Measurements from ENCODE around the gene NUP153.
A peak's percentile ranks its signal among the peaks of the same experiment; 100 is the strongest.
"Not testable (repeated sequence)": the region's sequence is repeated elsewhere in the genome, so short reads cannot be mapped to it uniquely, and the experiment has no call there.

The NUP153 gene

GRCh38 chr6:17714177-17714576 lies 7.5 kb upstream of the NUP153 start:
- DNase-seq (ENCODE audit: low read depth in 3 of 3), result no peak

- no peak for DNase-seq (ENCODE audit: low read depth in 3 of 3)
Measured at GRCh38 chr6:17712576-17712975, 5.9 kb upstream of the NUP153 start.

- no peak for DNase-seq (ENCODE audit: low read depth in 3 of 3)
Measured at GRCh38 chr6:17710331-17710730, 3.6 kb upstream of the NUP153 start.

GRCh38 chr6:17709476-17709875 lies 2.8 kb upstream of the NUP153 start:
- no peak for DNase-seq (ENCODE audit: low read depth in 3 of 3)

- DNase-seq (ENCODE audit: low read depth in 3 of 3), result not testable (repeated sequence)
Measured at GRCh38 chr6:17708035-17708434, 1.3 kb upstream of the NUP153 start.

GRCh38 chr6:17707371-17707651 lies 586 bp upstream of the NUP153 start:
- no peak for DNase-seq (ENCODE audit: low read depth in 3 of 3)

- DNase-seq (ENCODE audit: low read depth in 3 of 3), result peak; percentile 71 to 87 (median 78)
Measured at GRCh38 chr6:17705778-17706579, 746 bp downstream of the NUP153 start.

- no peak for DNase-seq (ENCODE audit: low read depth in 3 of 3)
Measured at GRCh38 chr6:17705428-17705777, 1.3 kb downstream of the NUP153 start.

- DNase-seq (ENCODE audit: low read depth in 3 of 3), result no peak
Measured at GRCh38 chr6:17703256-17703694, 3.5 kb downstream of the NUP153 start.

- DNase-seq (ENCODE audit: low read depth in 3 of 3), result no peak
Measured at GRCh38 chr6:17700421-17701416, 6.0 kb downstream of the NUP153 start.

GRCh38 chr6:17691925-17692538 lies 14.7 kb downstream of the NUP153 start:
- DNase-seq (ENCODE audit: low read depth in 3 of 3), result no peak

- no peak for DNase-seq (ENCODE audit: low read depth in 3 of 3)
Measured at GRCh38 chr6:17688481-17688880, 18.2 kb downstream of the NUP153 start.

GRCh38 chr6:17687136-17687535 lies 19.6 kb downstream of the NUP153 start:
- no peak for DNase-seq (ENCODE audit: low read depth in 3 of 3)

- no peak for DNase-seq (ENCODE audit: low read depth in 3 of 3)
Measured at GRCh38 chr6:17684134-17684533, 22.6 kb downstream of the NUP153 start.

GRCh38 chr6:17683428-17683827 lies 23.3 kb downstream of the NUP153 start:
- DNase-seq (ENCODE audit: low read depth in 3 of 3), result no peak

GRCh38 chr6:17679726-17680125 lies 27.0 kb downstream of the NUP153 start:
- no peak for DNase-seq (ENCODE audit: low read depth in 3 of 3)

GRCh38 chr6:17677602-17678001 lies 29.1 kb downstream of the NUP153 start:
- no peak for DNase-seq (ENCODE audit: low read depth in 3 of 3)

GRCh38 chr6:17673543-17674254 lies 33.0 kb downstream of the NUP153 start:
- no peak for DNase-seq (ENCODE audit: low read depth in 3 of 3)

GRCh38 chr6:17672064-17672718 lies 34.5 kb downstream of the NUP153 start:
- DNase-seq (ENCODE audit: low read depth in 3 of 3), result no peak

GRCh38 chr6:17666646-17667045 lies 40.1 kb downstream of the NUP153 start:
- no peak for DNase-seq (ENCODE audit: low read depth in 3 of 3)

GRCh38 chr6:17665132-17665531 lies 41.6 kb downstream of the NUP153 start:
- no peak for DNase-seq (ENCODE audit: low read depth in 3 of 3)
